ENCODE measurements around the gene HPS1. TPM values are rescaled to one million over a fixed set of nuclear protein-coding genes. Genes with fewer than 3 reads are reported as not detected.

The HPS1 gene
- total RNA-seq, 4 donors from 2014 or later, result 46.5 to 83.5 (median 67.5) TPM

DNA sequence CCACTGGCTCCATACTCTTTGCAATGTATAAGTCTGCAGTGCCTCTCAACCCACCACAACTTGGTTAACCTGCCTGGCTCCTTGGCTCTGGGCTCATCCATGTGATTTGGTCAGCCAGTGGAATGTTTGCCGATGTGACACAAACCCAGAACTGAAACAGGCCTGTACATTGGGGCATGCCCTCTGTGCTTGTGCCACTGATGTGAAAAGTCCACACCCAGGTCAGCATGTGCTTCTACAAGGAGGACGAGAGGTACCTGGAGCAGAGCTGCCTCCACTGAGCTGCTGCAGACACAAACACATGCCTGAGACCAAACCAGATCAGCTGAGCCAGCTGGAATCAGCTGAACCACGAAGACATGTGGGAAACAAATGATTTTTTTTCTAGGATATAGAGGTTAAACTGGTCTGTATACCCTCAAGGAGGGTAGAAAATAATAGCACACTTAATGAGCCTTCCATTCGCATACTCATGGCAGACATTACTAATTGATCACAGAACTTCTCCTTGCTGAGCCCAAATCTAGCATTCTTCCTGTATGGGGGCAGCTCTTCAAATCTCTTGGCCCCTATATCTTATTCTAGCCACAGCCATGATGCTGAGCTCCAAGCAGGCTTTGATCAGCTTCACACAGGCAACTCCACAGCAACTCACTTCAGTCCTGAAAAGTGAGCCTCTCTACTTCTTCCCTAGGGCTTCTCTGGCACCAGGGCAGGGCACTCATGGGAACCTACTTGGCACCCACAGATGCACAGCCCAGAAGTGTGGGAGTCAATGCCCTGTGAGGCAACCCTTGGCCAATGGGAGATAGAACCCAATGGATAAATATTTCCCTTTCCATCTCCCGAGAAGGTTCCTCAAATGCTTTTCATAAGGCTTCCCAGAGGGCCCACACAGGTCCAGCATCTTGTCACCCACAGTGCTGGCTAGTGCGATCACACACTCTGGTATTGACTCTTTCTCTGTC is 50.4 kb downstream of the HPS1 start:
- H3K27ac ChIP-seq, result no peak overlapping the region
- no peak overlapping the region for H3K4me3 ChIP-seq
- H3K27me3 ChIP-seq, result no peaks in the 10 kb centered on the region
- DNase-seq (ENCODE audit: low spot score in 2 of 2), result no peak
- H3K4me1 ChIP-seq, result peaks cover 25% of the 10 kb centered on the region
- peaks cover 10% of the 10 kb centered on the region for H3K36me3 ChIP-seq
- 88% methylated on average over 6 of the region's 6 CpGs for WGBS
- no peak for TF ChIP-seq POLR2A (IDR thresholded peaks at IDR 0.05)
- no peak for TF ChIP-seq EP300 (IDR thresholded peaks at IDR 0.05)
- TF ChIP-seq, protein P1, sequence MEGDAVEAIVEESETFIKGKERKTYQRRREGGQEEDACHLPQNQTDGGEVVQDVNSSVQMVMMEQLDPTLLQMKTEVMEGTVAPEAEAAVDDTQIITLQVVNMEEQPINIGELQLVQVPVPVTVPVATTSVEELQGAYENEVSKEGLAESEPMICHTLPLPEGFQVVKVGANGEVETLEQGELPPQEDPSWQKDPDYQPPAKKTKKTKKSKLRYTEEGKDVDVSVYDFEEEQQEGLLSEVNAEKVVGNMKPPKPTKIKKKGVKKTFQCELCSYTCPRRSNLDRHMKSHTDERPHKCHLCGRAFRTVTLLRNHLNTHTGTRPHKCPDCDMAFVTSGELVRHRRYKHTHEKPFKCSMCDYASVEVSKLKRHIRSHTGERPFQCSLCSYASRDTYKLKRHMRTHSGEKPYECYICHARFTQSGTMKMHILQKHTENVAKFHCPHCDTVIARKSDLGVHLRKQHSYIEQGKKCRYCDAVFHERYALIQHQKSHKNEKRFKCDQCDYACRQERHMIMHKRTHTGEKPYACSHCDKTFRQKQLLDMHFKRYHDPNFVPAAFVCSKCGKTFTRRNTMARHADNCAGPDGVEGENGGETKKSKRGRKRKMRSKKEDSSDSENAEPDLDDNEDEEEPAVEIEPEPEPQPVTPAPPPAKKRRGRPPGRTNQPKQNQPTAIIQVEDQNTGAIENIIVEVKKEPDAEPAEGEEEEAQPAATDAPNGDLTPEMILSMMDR (IDR thresholded peaks at IDR 0.05), result no peak
- no peak for TF ChIP-seq POLR2AphosphoS5 (IDR thresholded peaks at IDR 0.05)
- H3K9me3 ChIP-seq, result no peaks in the 10 kb centered on the region

DNA sequence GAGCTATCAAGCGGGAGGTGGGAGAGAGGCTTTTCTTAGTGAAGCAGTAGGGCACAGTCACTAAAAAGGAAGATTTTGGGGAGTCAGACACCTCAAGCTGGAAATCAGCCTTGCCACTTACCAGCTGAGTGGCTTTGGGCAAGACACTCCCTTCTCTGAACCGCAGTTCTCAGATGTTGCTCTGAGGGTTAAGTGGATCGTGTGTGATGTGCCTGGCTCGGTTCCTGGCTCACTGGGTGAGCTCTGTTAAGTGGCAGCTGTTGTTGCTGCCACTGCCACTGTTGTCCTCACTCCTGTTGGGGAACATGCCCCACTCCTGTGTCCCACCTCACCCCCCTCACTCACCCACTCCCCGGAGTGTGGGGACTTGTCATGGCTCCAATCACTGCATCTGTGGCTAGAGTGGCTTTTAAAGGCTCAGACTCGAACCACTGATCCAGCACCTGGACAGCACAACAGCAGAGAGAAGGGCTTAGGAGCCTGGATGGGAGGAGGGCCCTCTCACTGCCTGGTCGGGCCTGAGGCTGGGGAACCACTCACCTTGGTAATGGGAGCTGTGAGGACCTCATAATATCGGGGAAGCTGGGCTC is 51.8 kb downstream of the HPS1 start:
- Histone ChIP-seq H3K36me3 (peaks cover 10% of the 10 kb centered on the region), H3K4me1 (peaks cover 30% of the 10 kb centered on the region), H3K27me3 (no peaks in the 10 kb centered on the region), H3K27ac (no peak overlapping the region), H3K4me3 (no peak overlapping the region), H3K9me3 (no peaks in the 10 kb centered on the region)
- WGBS, result 67% methylated on average over 7 of the region's 8 CpGs
- no peak for TF ChIP-seq EP300 (IDR thresholded peaks at IDR 0.05)
- no peak for TF ChIP-seq POLR2A (IDR thresholded peaks at IDR 0.05)
- no peak for TF ChIP-seq POLR2AphosphoS5 (IDR thresholded peaks at IDR 0.05)
- TF ChIP-seq, protein P1 (IDR thresholded peaks at IDR 0.05), result no peak
- no peak for DNase-seq (ENCODE audit: low spot score in 2 of 2)

DNA sequence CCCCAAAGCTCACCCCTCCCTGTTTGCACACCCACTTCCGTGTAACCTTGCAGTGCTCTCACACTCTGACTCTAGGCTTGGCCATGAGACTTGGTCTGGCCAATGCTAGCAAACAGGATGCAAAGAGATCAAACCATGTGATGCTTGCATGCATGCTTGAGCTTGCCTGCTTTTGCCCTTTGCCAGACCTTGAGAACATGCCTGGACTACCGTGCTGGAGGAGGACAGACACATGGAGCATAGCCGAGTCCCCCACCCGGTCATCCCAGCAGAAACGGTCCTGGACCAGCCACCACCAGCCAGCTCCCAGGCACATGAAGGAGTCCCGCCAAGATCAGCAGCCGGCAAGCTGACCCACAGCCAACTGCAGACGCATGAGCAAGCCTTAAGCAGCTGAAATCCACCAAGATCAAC is 55.1 kb downstream of the HPS1 start:
- no peak overlapping the region for H3K27ac ChIP-seq
- peaks cover 30% of the 10 kb centered on the region for H3K4me1 ChIP-seq
- DNase-seq (ENCODE audit: low spot score in 2 of 2), result no peak
- TF ChIP-seq, protein P1 (IDR thresholded peaks at IDR 0.05), result no peak
- TF ChIP-seq EP300 (IDR thresholded peaks at IDR 0.05) (no peak), POLR2A (IDR thresholded peaks at IDR 0.05) (no peak), POLR2AphosphoS5 (IDR thresholded peaks at IDR 0.05) (no peak)
- H3K9me3 ChIP-seq, result no peaks in the 10 kb centered on the region
- H3K36me3 ChIP-seq, result peaks cover 9% of the 10 kb centered on the region
- 29% methylated on average over 8 of the region's 8 CpGs for WGBS
- no peaks in the 10 kb centered on the region for H3K27me3 ChIP-seq
- H3K4me3 ChIP-seq, result no peak overlapping the region

DNA sequence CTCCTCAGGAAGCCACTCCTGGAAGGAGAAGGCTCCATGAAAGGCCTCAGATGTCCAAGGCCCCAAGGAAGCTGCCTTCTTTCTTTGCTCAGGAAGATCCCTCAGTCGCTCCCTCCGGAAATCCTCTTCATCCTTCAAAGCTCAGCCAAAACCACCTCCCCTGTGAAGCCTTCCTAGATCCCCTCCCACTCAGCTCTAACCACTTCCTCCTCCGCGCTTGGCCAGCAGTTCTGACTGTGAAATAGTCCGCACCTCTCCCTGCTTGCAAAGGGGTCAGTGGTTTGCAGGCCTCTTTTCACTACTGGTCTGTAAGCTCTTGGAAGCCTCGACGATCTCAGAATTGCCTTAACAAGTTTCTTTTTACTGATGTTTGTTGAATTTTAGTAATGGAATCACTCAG is 55.7 kb downstream of the HPS1 start:
- Histone ChIP-seq H3K4me3 (no peak overlapping the region), H3K27me3 (no peaks in the 10 kb centered on the region), H3K36me3 (peaks cover 11% of the 10 kb centered on the region), H3K27ac (no peak overlapping the region), H3K4me1 (peaks cover 30% of the 10 kb centered on the region), H3K9me3 (no peaks in the 10 kb centered on the region)
- TF ChIP-seq, protein P1 (IDR thresholded peaks at IDR 0.05), result no peak
- TF ChIP-seq POLR2AphosphoS5 (IDR thresholded peaks at IDR 0.05), result no peak
- TF ChIP-seq POLR2A (IDR thresholded peaks at IDR 0.05), result no peak
- TF ChIP-seq EP300 (IDR thresholded peaks at IDR 0.05), result no peak
- WGBS, result 80% methylated on average over 7 of the region's 7 CpGs
- DNase-seq (ENCODE audit: low spot score in 2 of 2), result no peak

DNA sequence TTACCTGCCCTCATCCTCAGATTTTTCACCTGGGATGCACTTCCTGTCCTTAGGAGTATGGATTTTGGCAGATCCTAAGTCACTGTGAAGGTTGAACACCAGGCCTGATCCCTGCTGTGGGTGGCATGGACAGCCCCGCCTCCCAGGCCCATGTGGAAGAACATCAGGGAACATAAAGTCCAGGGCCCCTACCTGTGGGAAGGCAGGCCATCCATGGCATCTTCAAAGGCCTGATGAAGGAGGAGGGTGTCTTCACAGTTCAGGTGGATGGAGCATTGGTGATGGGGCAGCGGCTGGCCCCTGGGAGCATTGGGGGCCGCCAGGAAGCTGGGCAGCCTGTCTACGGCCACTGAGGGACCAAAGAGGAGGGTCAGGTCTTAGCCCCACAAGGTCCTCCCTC is 56.3 kb downstream of the HPS1 start:
- Histone ChIP-seq H3K36me3 (peaks cover 11% of the 10 kb centered on the region), H3K27ac (no peak overlapping the region), H3K27me3 (no peaks in the 10 kb centered on the region), H3K4me3 (no peak overlapping the region), H3K9me3 (no peaks in the 10 kb centered on the region), H3K4me1 (peaks cover 30% of the 10 kb centered on the region)
- no peak for DNase-seq (ENCODE audit: low spot score in 2 of 2)
- WGBS, result 98% methylated on average over 3 of the region's 4 CpGs
- no peak for TF ChIP-seq POLR2AphosphoS5 (IDR thresholded peaks at IDR 0.05)
- no peak for TF ChIP-seq EP300 (IDR thresholded peaks at IDR 0.05)
- TF ChIP-seq, protein P1 (IDR thresholded peaks at IDR 0.05), result no peak
- TF ChIP-seq POLR2A (IDR thresholded peaks at IDR 0.05), result no peak
